NCI-H82 treated with DMSO at 0.1 percent for 48 hours (cell line): Measurements from ENCODE around the gene MEX3D.
"Not testable (repeated sequence)": the region's sequence is repeated elsewhere in the genome, so short reads cannot be mapped to it uniquely, and the experiment has no call there.

Experiments used
- DNase-seq: peaks from one replicate; lab custom pipeline; 2025; ENCODE audit not compliant: unreplicated experiment; lab: John Stamatoyannopoulos, UW

Gene MEX3D

GRCh38 chr19:1522061-1522460 lies 46.1 kb downstream of the MEX3D start:
- no peak for DNase-seq

DNA sequence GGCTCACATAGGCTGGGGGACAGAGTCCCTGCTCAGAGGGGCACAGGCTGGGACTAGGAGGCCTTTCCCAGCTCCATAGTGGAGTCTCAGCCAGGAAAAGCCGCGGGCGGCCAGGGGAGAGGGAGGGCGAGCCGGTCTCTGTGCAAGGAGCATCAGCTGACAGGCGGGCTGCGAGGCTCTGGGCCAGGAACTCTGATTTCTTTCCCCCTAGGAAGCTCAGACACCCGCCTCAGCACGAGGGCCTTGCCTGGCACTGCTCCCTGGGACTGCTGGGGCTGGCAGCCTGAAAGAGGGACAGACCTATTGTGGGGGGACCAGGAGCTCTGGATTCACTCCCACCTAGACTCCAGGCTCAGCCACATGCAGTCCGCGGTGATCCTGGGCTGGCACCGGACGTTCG lies 46.5 kb downstream of the MEX3D start:
- DNase-seq = no peak

GRCh38 chr19:1520203-1520780 lies 47.8 kb downstream of the MEX3D start:
- no peak for DNase-seq

DNA sequence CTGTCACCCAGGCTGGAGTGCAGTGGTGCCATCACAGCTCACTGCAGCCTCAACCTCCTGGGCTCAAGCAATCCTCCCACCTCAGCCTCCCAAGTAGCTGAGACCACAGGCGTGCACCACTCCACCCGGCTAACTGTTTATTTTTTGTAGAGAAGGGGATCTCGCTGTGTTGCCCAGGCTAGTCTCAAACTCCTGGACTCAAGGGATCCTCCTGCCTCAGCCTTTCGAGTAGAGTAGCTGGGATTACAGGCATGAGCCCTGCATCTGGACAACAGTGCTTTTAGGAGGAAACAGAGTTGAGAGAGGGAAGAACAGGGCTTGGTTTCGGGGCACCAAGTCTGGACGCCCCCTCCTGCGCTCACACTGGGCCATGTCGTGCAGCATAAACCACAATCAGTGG lies 48.3 kb downstream of the MEX3D start:
- DNase-seq = not testable (repeated sequence)

GRCh38 chr19:1518471-1518870 lies 49.7 kb downstream of the MEX3D start:
- no peak for DNase-seq

DNA sequence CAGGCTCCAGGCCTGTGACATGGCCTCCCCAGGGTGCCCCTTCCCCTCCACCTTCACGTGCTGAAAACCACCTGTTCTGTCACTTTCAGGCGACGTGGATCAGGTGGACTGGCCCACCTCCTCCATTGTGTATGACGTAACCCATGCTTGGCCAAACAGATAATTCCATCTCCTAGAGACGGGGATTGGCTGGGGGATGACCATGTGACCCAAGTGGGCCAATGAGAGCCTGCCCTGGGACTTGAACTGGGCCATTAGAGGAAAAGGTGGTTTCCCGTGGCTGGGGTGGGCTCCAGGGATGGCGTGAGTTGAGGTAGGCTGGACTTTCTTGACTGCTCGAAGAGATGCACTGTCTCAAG lies 51.8 kb downstream of the MEX3D start:
- DNase-seq = no peak

DNA sequence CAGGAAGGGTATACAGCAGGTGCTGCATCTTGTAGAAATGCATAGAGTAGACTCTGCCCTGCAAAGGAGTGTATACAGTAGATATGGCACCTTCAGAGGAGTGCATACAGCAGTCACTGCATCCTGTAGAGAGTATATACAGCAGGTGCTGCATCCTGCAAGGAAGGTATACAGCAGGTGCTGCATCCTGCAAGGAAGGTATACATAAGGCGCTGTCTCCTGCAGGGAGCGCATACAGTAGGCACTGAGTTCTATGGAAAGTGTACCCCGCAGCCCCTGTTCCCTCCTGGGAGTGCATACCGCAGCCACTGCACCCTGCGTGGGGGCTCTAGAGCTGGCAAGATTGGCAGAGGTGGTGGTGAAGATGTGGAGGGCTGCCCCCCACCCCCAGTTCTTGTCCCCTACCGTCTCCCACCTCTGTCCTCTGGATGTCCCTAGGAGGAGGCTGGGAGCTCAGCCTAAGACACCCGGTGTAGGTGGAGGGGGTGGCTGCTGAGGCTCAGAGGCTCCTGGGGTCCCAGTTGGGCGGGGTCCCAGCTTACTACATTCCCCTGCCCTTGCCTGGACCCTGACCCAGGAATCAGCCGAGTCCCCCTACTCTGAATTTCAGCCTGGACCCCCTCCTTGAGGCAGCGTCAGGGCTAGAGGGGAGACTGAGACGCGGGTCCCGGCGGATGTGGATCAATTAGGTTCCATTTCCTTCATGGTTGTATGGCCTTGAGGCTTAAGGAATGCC lies 53.0 kb downstream of the MEX3D start:
- no peak for DNase-seq

GRCh38 chr19:1514295-1514661 lies 53.8 kb downstream of the MEX3D start:
- DNase-seq = no peak

- DNase-seq = no peak
Observed at GRCh38 chr19:1513499-1514294, 54.4 kb downstream of the MEX3D start.

DNA sequence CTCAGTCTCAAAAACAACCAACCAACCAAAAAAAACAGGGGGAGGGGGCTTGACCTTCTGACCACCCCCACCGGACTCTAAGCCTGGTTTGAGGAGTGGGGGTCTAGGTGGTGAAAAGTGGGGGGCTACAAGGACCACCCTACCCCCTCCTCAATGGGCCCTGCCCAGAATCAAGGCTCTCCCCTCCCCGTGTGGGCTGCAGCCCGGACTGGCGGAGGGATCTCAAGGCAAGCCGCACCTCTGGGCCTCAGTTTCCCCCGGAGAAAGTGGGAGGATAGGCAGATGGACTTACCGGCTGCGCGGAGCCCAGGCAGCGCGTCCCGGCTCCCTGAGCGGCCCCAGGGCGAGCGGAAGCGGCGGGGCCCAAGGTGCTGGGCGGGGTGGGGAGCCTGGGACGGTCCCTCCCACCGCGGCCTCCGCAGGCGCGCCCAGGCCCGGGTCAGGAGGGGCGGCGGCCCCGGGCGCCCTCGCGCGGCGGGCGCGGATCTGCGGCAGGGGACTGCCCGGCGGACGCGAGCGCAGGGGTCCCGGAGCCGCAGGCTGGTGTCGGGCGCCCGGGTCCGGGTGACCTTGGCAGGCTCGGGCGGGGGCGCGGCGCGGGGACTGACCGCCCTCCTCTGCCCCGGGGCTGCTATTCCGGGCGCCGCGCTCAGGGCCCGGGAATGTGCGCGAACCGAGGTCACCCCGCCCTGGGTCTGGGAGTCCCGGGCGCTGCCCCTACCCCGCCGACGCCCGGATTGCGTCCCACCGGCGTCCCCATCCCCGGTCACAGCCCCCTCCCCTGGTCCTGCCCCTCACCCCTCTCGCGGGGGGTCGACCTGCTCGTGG lies 55.2 kb downstream of the MEX3D start, which contains the start of gene ADAMTSL5:
Gene ADAMTSL5, minus strand, starts transcription at position 349 of the 828 bp plus-strand sequence. CDS start 2,076 bp downstream, outside the sequence.
- no peak for DNase-seq

DNA sequence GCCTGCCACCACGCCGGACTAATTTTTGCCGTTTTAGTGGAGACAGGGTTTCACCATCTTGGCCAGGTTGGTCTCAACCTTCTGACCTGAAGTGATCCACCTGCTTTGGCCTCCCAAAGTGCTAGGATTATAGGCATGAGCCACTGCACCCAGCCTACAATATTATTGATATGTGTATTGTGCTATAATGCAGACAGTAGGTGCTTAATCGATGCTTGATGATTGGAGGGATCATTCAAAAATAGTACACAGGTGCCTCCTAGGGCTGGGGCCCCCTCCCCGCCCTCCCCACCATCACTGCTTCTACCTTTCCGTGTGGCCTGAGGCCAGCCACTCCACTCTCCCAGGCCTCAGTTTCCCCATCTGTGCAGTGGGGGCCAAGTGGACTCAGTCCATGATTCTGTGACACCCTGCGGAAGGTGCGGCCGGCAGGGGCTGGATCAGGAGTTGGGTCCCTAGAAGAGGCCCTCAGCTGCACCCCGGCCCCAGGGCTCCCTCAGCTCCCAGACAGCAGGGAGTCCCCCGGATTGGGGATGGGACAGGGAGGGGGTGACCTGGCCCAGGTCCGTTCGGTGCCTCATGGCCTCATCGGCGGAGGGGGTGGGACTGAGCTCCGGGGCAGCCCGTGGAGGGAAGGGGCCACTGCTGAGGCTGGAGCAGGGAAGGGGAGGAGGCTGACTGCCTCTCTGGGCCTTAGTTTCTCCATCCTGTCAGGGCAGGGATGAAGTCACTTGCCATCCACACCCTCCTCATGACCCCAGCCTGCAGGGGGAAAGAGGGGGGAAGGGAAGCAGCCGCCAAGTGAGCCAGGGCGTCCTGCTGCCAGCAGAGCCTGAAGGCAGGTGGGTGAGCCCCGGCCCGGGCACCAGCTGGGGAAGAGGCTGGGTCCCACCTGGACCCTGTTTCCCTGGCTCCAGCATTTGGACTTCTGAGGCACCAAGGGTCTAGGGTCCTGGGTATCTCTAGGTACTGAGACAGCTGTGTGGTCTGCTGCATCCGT lies 56.5 kb downstream of the MEX3D start:
- DNase-seq = no peak

- DNase-seq = no peak
Observed at GRCh38 chr19:1510807-1511206, 57.3 kb downstream of the MEX3D start.

DNA sequence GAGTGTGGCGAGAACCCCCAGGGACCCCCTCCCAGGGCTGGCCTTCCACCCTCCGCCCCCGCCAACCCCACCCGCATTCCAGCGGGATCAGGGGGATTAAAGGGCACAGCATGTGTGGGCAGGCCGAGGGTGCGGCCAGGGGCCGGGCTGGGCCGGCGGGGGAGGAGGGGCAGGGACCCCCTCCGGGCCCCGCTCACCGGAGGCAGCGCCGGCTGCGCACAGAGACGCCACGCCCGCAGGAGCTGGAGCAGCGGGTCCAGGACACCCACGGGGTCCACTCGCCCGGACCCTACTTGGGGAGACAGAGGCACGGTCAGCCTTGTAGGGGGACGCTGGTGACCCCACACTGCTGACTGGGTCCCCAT lies 57.7 kb downstream of the MEX3D start:
- no peak for DNase-seq

GRCh38 chr19:1509602-1510441 lies 58.3 kb downstream of the MEX3D start:
- DNase-seq = no peak

DNA sequence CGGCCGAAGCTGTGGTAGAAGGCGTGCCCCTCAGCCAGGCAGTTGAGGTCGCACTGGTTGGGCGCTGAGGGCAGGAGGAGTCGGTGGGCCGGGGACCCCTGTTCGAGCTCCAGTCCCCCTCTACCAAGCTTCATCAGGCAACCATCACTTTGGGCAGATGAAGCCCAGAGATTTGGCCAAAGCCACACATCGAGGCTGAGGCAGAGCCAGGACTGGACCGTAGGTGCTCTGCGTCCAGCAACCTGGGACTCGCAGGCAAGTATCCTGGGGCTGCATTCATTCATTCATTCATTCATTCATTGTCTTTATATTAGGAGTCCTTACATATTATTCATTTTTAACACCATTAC lies 59.6 kb downstream of the MEX3D start:
- DNase-seq = no peak

- DNase-seq = peak; percentile 85
Observed at GRCh38 chr19:1507763-1508506, 60.2 kb downstream of the MEX3D start.

- no peak for DNase-seq
Observed at GRCh38 chr19:1507192-1507660, 60.9 kb downstream of the MEX3D start.
